Endothelial cell (in vitro differentiated cells): ENCODE data around the gene DHRSX. TPM values are rescaled to one million over a fixed set of nuclear protein-coding genes. Genes with fewer than 3 reads are reported as not detected.
"Not testable (repeated sequence)": the region's sequence is repeated elsewhere in the genome, so short reads cannot be mapped to it uniquely, and the experiment has no call there.

Experiments
- DNase-seq: peaks from one replicate; pipeline ENCODE4 v3.0.0; 2021; ENCODE audit warnings: low spot score
- H3K27ac Mint-ChIP-seq: one replicate; pipeline ENCODE4 v1.8.0; 2021; ENCODE audit warnings: mixed read lengths, inconsistent platforms; ENCODE audit not compliant: unreplicated experiment
- H3K27me3 Mint-ChIP-seq: one replicate; pipeline ENCODE4 v1.8.0; 2021; ENCODE audit warnings: mild to moderate bottlenecking, moderate library complexity, mixed read lengths, inconsistent platforms; ENCODE audit not compliant: unreplicated experiment
- H3K36me3 Mint-ChIP-seq: one replicate; pipeline ENCODE4 v1.8.0; 2021; ENCODE audit warnings: mild to moderate bottlenecking, low read depth, mixed read lengths, inconsistent platforms; ENCODE audit not compliant: unreplicated experiment
- H3K4me1 Mint-ChIP-seq: one replicate; pipeline ENCODE4 v1.8.0; 2021; ENCODE audit warnings: mild to moderate bottlenecking, mixed read lengths, inconsistent platforms; ENCODE audit not compliant: unreplicated experiment
- H3K4me3 Mint-ChIP-seq: one replicate; pipeline ENCODE4 v1.8.0; 2021; ENCODE audit warnings: mild to moderate bottlenecking, mixed read lengths, inconsistent platforms; ENCODE audit not compliant: unreplicated experiment
- H3K9me3 Mint-ChIP-seq: one replicate; pipeline ENCODE4 v1.8.0; 2021; ENCODE audit warnings: mixed read lengths, inconsistent platforms; ENCODE audit not compliant: unreplicated experiment
- total RNA-seq: library from RNA; stranded (reverse); fragmentation: NEBNext Ultra II Directional; extraction: Animal tissue kit (Norgen Biotek cat#: 25700); gene quantifications from one replicate; pipeline ENCODE4 v1.2.1, GENCODE V29; 2021; ENCODE audit not compliant: unreplicated experiment
- TF ChIP-seq, protein P1 (sequence below): fragments of 200-600 bp; sonication (generic); IDR thresholded peaks from one replicate; pipeline ENCODE4 v1.5.0; 2021; ENCODE audit warnings: antibody characterized with exemption; ENCODE audit not compliant: unreplicated experiment

The DHRSX gene
- total RNA-seq, 1 donor from 2014 or later: 22.2 TPM

- H3K27ac Mint-ChIP-seq: no peak overlapping the region
- H3K27me3 Mint-ChIP-seq: no peaks in the 10 kb centered on the region
- peaks cover 8% of the 10 kb centered on the region for H3K36me3 Mint-ChIP-seq
- H3K9me3 Mint-ChIP-seq: peaks cover 8% of the 10 kb centered on the region
- TF ChIP-seq, protein P1, sequence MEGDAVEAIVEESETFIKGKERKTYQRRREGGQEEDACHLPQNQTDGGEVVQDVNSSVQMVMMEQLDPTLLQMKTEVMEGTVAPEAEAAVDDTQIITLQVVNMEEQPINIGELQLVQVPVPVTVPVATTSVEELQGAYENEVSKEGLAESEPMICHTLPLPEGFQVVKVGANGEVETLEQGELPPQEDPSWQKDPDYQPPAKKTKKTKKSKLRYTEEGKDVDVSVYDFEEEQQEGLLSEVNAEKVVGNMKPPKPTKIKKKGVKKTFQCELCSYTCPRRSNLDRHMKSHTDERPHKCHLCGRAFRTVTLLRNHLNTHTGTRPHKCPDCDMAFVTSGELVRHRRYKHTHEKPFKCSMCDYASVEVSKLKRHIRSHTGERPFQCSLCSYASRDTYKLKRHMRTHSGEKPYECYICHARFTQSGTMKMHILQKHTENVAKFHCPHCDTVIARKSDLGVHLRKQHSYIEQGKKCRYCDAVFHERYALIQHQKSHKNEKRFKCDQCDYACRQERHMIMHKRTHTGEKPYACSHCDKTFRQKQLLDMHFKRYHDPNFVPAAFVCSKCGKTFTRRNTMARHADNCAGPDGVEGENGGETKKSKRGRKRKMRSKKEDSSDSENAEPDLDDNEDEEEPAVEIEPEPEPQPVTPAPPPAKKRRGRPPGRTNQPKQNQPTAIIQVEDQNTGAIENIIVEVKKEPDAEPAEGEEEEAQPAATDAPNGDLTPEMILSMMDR: no peak
- DNase-seq: no peak
- H3K4me3 Mint-ChIP-seq: no peak overlapping the region
- H3K4me1 Mint-ChIP-seq: peaks cover 7% of the 10 kb centered on the region
Observed at GRCh38 chrX:2252331-2253065, 248.3 kb downstream of the DHRSX start.

DNA sequence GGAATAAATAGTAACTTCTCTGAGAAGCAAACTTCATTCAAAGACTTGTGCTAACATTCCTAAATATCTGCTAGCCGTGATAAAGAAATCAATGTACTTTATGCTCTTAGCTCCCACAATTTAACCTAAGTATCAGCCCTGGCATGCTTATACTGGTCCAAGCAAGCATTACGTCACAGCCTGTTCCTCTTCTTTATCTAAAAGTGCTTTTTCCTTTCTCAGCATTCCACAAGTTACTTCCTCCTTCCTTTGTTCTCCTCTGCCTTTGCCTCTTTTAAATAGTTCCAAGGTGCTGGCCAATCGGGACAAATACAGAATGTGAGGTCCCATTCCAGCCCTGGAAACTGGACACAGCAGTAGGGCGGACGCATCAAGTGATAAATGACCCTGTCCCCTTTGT, 249.6 kb downstream of the DHRSX start:
- DNase-seq: no peak
- Mint-ChIP-seq H3K36me3 (peaks cover 8% of the 10 kb centered on the region), H3K9me3 (peaks cover 8% of the 10 kb centered on the region), H3K4me1 (peaks cover 7% of the 10 kb centered on the region), H3K4me3 (no peak overlapping the region), H3K27me3 (no peaks in the 10 kb centered on the region), H3K27ac (no peak overlapping the region)
- TF ChIP-seq, protein P1: no peak

- H3K4me3 Mint-ChIP-seq: no peak overlapping the region
- no peaks in the 10 kb centered on the region for H3K9me3 Mint-ChIP-seq
- no peak overlapping the region for H3K27ac Mint-ChIP-seq
- no peak for DNase-seq
- H3K36me3 Mint-ChIP-seq: no peaks in the 10 kb centered on the region
- peaks cover 3% of the 10 kb centered on the region for H3K27me3 Mint-ChIP-seq
- H3K4me1 Mint-ChIP-seq: peaks cover 12% of the 10 kb centered on the region
- TF ChIP-seq, protein P1: no peak
Observed at GRCh38 chrX:2243913-2244460, 256.8 kb downstream of the DHRSX start.

DNA sequence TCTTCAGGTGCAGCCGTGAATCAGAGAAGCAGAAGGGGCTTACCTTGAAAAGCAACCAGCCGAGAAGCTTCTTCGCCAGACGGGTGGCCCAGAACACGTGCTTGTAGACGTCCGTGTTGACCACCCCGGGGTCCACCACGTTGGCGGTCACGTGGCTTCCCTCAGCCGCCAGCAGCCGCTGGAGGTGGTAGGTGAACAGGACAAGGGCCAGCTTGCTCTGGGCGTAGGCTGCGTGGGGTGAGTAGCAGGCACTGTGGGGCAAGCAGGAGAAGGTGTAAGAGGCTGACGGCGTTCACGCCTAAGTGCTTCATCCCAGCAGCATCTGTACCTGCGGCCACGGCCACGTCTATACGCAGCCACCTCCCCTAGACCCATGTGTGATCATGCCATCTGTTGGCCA, 257.8 kb downstream of the DHRSX start:
- DNase-seq: no peak
- peaks cover 8% of the 10 kb centered on the region for H3K4me1 Mint-ChIP-seq
- no peaks in the 10 kb centered on the region for H3K9me3 Mint-ChIP-seq
- TF ChIP-seq, protein P1: no peak
- peaks cover 3% of the 10 kb centered on the region for H3K27me3 Mint-ChIP-seq
- no peak overlapping the region for H3K4me3 Mint-ChIP-seq
- H3K27ac Mint-ChIP-seq: no peak overlapping the region
- no peaks in the 10 kb centered on the region for H3K36me3 Mint-ChIP-seq

- DNase-seq: no peak
- no peak overlapping the region for H3K4me3 Mint-ChIP-seq
- peaks cover 8% of the 10 kb centered on the region for H3K4me1 Mint-ChIP-seq
- peak overlapping the region; percentile 42 for H3K27ac Mint-ChIP-seq
- no peaks in the 10 kb centered on the region for H3K9me3 Mint-ChIP-seq
- TF ChIP-seq, protein P1: no peak
- no peaks in the 10 kb centered on the region for H3K36me3 Mint-ChIP-seq
- H3K27me3 Mint-ChIP-seq: peaks cover 3% of the 10 kb centered on the region
Observed at GRCh38 chrX:2242326-2242725, 258.4 kb downstream of the DHRSX start.

GRCh38 chrX:2241496-2241895, 259.3 kb downstream of the DHRSX start:
- not testable (repeated sequence) for H3K4me1 Mint-ChIP-seq, H3K36me3 Mint-ChIP-seq

DNA sequence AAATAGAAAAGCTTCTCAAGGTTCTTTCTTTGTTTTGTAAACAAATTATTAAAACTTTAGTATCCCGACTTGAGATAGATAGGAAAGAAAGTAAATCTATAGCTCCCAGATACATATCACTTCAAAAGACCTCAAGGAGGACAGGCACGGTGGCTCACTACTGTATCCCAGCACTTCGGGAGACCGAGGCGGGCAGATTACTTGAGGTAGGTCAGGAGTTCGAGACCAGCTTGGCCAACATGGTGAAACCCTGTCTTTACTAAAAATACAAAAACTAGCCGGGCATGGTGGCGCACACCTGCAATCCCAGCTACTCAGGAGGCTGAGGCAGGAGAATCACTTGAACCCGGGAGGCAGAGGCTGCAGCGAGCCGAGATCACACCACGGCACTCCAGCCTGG, 260.0 kb downstream of the DHRSX start:
- H3K9me3 Mint-ChIP-seq, H3K36me3 Mint-ChIP-seq, DNase-seq, H3K27ac Mint-ChIP-seq, H3K27me3 Mint-ChIP-seq, H3K4me3 Mint-ChIP-seq, H3K4me1 Mint-ChIP-seq: not testable (repeated sequence)

More at GRCh38 chrX:2241496-2241895, 259.3 kb downstream of the DHRSX start:
- not testable (repeated sequence) for H3K27ac Mint-ChIP-seq, H3K27me3 Mint-ChIP-seq, H3K4me3 Mint-ChIP-seq, DNase-seq, H3K9me3 Mint-ChIP-seq
